H9 (cell line): Measurements from ENCODE around the gene SH3GL3. TPM values are rescaled to one million over a fixed set of nuclear protein-coding genes. Genes with fewer than 3 reads are reported as not detected.
A peak's percentile ranks its signal among the peaks of the same experiment; 100 is the strongest.

Experiments used
- DNase-seq: peaks from one replicate; pipeline ENCODE4 v3.0.0-alpha.2; 2017
- H2AFZ ChIP-seq: one replicate; pipeline ENCODE4 v1.6.1; 2013; ENCODE audit warnings: mild to moderate bottlenecking, low read length, control low read depth, moderate library complexity
- H2AK5ac ChIP-seq: 2 replicates; pipeline ENCODE4 v1.6.1; 2013; ENCODE audit warnings: low read length, control low read depth, mixed read lengths; ENCODE audit not compliant: insufficient read length
- H2BK120ac ChIP-seq: one replicate; pipeline ENCODE4 v1.6.1; 2013; ENCODE audit warnings: low read depth, mild to moderate bottlenecking, low read length, control low read depth, inconsistent platforms; ENCODE audit not compliant: poor library complexity, severe bottlenecking
- H2BK12ac ChIP-seq: 2 replicates; pipeline ENCODE4 v1.6.1; 2013; ENCODE audit warnings: low read length, control low read depth, mixed read lengths, low read depth; ENCODE audit not compliant: insufficient read length
- H2BK15ac ChIP-seq: 2 replicates; pipeline ENCODE4 v1.6.1; 2013; ENCODE audit warnings: low read depth, low read length, control low read depth
- H2BK20ac ChIP-seq: one replicate; pipeline ENCODE4 v1.6.1; 2013; ENCODE audit warnings: low read depth, mild to moderate bottlenecking, low read length, control low read depth, inconsistent platforms; ENCODE audit not compliant: poor library complexity, severe bottlenecking
- H2BK5ac ChIP-seq: 2 replicates; pipeline ENCODE4 v1.6.1; 2013; ENCODE audit warnings: low read length, control low read depth, mixed read lengths; ENCODE audit not compliant: insufficient read length
- H3K14ac ChIP-seq: 2 replicates; pipeline ENCODE4 v1.6.1; 2013; ENCODE audit warnings: low read length, control low read depth; ENCODE audit not compliant: insufficient read depth
- H3K18ac ChIP-seq: 2 replicates; pipeline ENCODE4 v1.6.1; 2013; ENCODE audit warnings: low read depth, mild to moderate bottlenecking, mixed read lengths, low read length, control low read depth; ENCODE audit not compliant: insufficient read length
- H3K23ac ChIP-seq: 2 replicates; pipeline ENCODE4 v1.6.1; 2013; ENCODE audit warnings: low read length, control low read depth, mixed read lengths, low read depth; ENCODE audit not compliant: insufficient read length
- H3K23me2 ChIP-seq: 2 replicates; pipeline ENCODE4 v1.6.1; 2013; ENCODE audit warnings: low read depth, mild to moderate bottlenecking, mixed read lengths, low read length, control low read depth; ENCODE audit not compliant: insufficient read length, poor library complexity, severe bottlenecking
- H3K27ac ChIP-seq: 2 replicates; pipeline ENCODE4 v1.5.1; 2013; ENCODE audit warnings: low read length, control low read depth, mixed read lengths, low read depth; ENCODE audit not compliant: insufficient read length
- H3K27me3 ChIP-seq: 2 replicates; pipeline ENCODE4 v1.6.1; 2013; ENCODE audit warnings: low read length, control low read depth, inconsistent platforms; ENCODE audit not compliant: insufficient read depth
- H3K4ac ChIP-seq: 2 replicates; pipeline ENCODE4 v1.6.1; 2013; ENCODE audit warnings: low read depth, mild to moderate bottlenecking, control low read depth, inconsistent platforms, low read length, moderate library complexity
- H3K4me1 ChIP-seq: 2 replicates; pipeline ENCODE4 v1.6.1; 2013; ENCODE audit warnings: low read length, control low read depth, inconsistent platforms; ENCODE audit not compliant: insufficient read depth
- H3K4me2 ChIP-seq: 2 replicates; pipeline ENCODE4 v1.6.1; 2013; ENCODE audit warnings: low read length, control low read depth, mixed read lengths; ENCODE audit not compliant: insufficient read length, insufficient read depth
- H3K56ac ChIP-seq: 2 replicates; pipeline ENCODE4 v1.6.1; 2013; ENCODE audit warnings: low read depth, mild to moderate bottlenecking, mixed read lengths, low read length, control low read depth; ENCODE audit not compliant: insufficient read length
- H3K79me1 ChIP-seq: 2 replicates; pipeline ENCODE4 v1.6.1; 2013; ENCODE audit warnings: low read depth, mild to moderate bottlenecking, moderate library complexity, low read length, control low read depth, inconsistent platforms; ENCODE audit not compliant: insufficient read depth, poor library complexity, severe bottlenecking
- H3K79me2 ChIP-seq: 2 replicates; pipeline ENCODE4 v1.6.1; 2013; ENCODE audit warnings: low read length, control low read depth, inconsistent platforms; ENCODE audit not compliant: insufficient read depth
- H3K9ac ChIP-seq: 2 replicates; pipeline ENCODE4 v1.6.1; 2013; ENCODE audit warnings: low read length, control low read depth, mixed read lengths; ENCODE audit not compliant: insufficient read length; ENCODE audit errors: extremely low read depth
- H3K9me3 ChIP-seq: one replicate; pipeline ENCODE4 v1.6.1; 2013; ENCODE audit warnings: low read depth, low read length, inconsistent platforms; ENCODE audit not compliant: control insufficient read depth
- H3T11ph ChIP-seq: one replicate; pipeline ENCODE4 v1.6.1; 2013; ENCODE audit warnings: mild to moderate bottlenecking, low read length, control low read depth, inconsistent platforms
- H4K20me1 ChIP-seq: one replicate; pipeline ENCODE4 v1.6.1; 2013; ENCODE audit not compliant: control insufficient read depth, insufficient read length, insufficient read depth
- H4K5ac ChIP-seq: 2 replicates; pipeline ENCODE4 v1.6.1; 2013; ENCODE audit warnings: low read depth, mild to moderate bottlenecking, mixed read lengths, low read length, control low read depth; ENCODE audit not compliant: insufficient read length
- H4K8ac ChIP-seq: replicated peaks from 2 replicates; pipeline ENCODE4 v1.6.1; 2013; ENCODE audit warnings: low read length, control low read depth, mixed read lengths, low read depth; ENCODE audit not compliant: insufficient read length
- H4K91ac ChIP-seq: 2 replicates; pipeline ENCODE4 v1.6.1; 2013; ENCODE audit warnings: low read depth, mild to moderate bottlenecking, moderate library complexity, mixed read lengths, low read length, control low read depth; ENCODE audit not compliant: insufficient read length
- H3K27ac Mint-ChIP-seq, 3 experiments: 2 replicates in 2 of 3; 3 replicates in 1 of 3; pipeline ENCODE4 v1.8.0; 2020 to 2021; ENCODE audit warnings: mixed read lengths in 3 of 3, mild to moderate bottlenecking in 1 of 3, moderate library complexity in 1 of 3
- H3K27me3 Mint-ChIP-seq: 2 replicates; pipeline ENCODE4 v1.8.0; 2021; ENCODE audit warnings: low read depth, mild to moderate bottlenecking, moderate library complexity, mixed read lengths
- H3K36me3 Mint-ChIP-seq, 3 experiments: 2 replicates in 2 of 3; 3 replicates in 1 of 3; pipeline ENCODE4 v1.8.0; 2020 to 2021; ENCODE audit warnings: low read depth in 3 of 3, mixed read lengths in 3 of 3; ENCODE audit not compliant: insufficient read depth in 1 of 3
- H3K4me1 Mint-ChIP-seq, 2 experiments: 2 replicates each; pipeline ENCODE4 v1.8.0; 2020; ENCODE audit warnings: mixed read lengths in 2 of 2
- H3K4me3 Mint-ChIP-seq, 2 experiments: 2 replicates in 1 of 2; 3 replicates in 1 of 2; pipeline ENCODE4 v1.8.0; 2020 to 2021; ENCODE audit warnings: mild to moderate bottlenecking in 2 of 2, mixed read lengths in 2 of 2, moderate library complexity in 1 of 2
- H3K9me3 Mint-ChIP-seq, 2 experiments: 2 replicates in 1 of 2; 3 replicates in 1 of 2; pipeline ENCODE4 v1.8.0; 2020; ENCODE audit warnings: mild to moderate bottlenecking in 2 of 2, mixed read lengths in 2 of 2, moderate library complexity in 1 of 2
- CTCF ChIP-seq: fragments of 200-600 bp; sonication (generic); conservative IDR thresholded peaks from 3 replicates; pipeline ENCODE4 v1.8.0; 2021; ENCODE audit warnings: antibody characterized with exemption, mild to moderate bottlenecking
- whole genome bisulfite sequencing: extraction: QIAGEN DNeasy Blood & Tissue Kit; methylation state at CpG from one replicate; pipeline ENCODE4 v1.1.7; 2013; ENCODE audit warnings: missing lambda C conversion rate, low lambda C conversion rate, mixed read lengths; ENCODE audit not compliant: insufficient read length; ENCODE audit errors: extremely low coverage; 5-methylcytosine and 5-hydroxymethylcytosine counted together
- total RNA-seq: library from RNA; stranded (reverse); gene quantifications from 2 replicates; pipeline ENCODE4 v1.2.1, GENCODE V29; 2021

The SH3GL3 gene
- total RNA-seq, 1 experiment from 2014 or later, result 11.2 TPM

- no peaks in the 10 kb centered on the region for H3K23me2 ChIP-seq
- peaks cover 3 to 4% of the 10 kb centered on the region in 2 experiments; a peak in 3 of 5 replicates for H3K9me3 Mint-ChIP-seq
- peak overlapping the region in 1 of 3 experiments; percentile 48; a peak in 2 of 7 replicates for H3K27ac Mint-ChIP-seq
- no peak overlapping the region for H3K4ac ChIP-seq
- no peak overlapping the region for H2AFZ ChIP-seq
- H3K27me3 Mint-ChIP-seq, result no peaks in the 10 kb centered on the region
- no peaks in the 10 kb centered on the region for H4K20me1 ChIP-seq
- no peak overlapping the region for H3K18ac ChIP-seq
- H2BK12ac ChIP-seq, result no peak overlapping the region
- H2AK5ac ChIP-seq, result no peak overlapping the region
- H3K9me3 ChIP-seq, result no peaks in the 10 kb centered on the region
- TF ChIP-seq CTCF, result no peak
- no peak overlapping the region for H4K8ac ChIP-seq
- H3K4me2 ChIP-seq, result no peak overlapping the region
- no peak overlapping the region for H4K5ac ChIP-seq
- H3K36me3 Mint-ChIP-seq, result peaks cover 0 to 3% (median 0%) of the 10 kb centered on the region in 3 experiments; a peak in 3 of 7 replicates
- peaks cover 5 to 13% of the 10 kb centered on the region in 2 experiments; a peak in 3 of 4 replicates for H3K4me1 Mint-ChIP-seq
- no peak overlapping the region for H2BK120ac ChIP-seq
- no peak for DNase-seq
- H3T11ph ChIP-seq, result no peak overlapping the region
- no peaks in the 10 kb centered on the region for H3K4me1 ChIP-seq
- no peak overlapping the region for H3K56ac ChIP-seq
- H3K79me2 ChIP-seq, result no peaks in the 10 kb centered on the region
- H3K79me1 ChIP-seq, result no peaks in the 10 kb centered on the region
- no peak overlapping the region for H4K91ac ChIP-seq
- no peak overlapping the region for H2BK20ac ChIP-seq
- WGBS, result no CpG with 5 or more reads among the region's 1 CpG
- H3K9ac ChIP-seq, result no peak overlapping the region
- no peak overlapping the region for H3K14ac ChIP-seq
- no peak overlapping the region for H2BK5ac ChIP-seq
- no peak overlapping the region for H3K4me3 Mint-ChIP-seq
- H2BK15ac ChIP-seq, result no peak overlapping the region
- no peak overlapping the region for H3K23ac ChIP-seq
- H3K27me3 ChIP-seq, result no peaks in the 10 kb centered on the region
- H3K27ac ChIP-seq, result no peak overlapping the region
Observed at GRCh38 chr15:83457149-83457548, 10.0 kb downstream of the SH3GL3 start.
